Endothelial cell (in vitro differentiated cells): ENCODE data around the gene ITCH. TPM values are rescaled to one million over a fixed set of nuclear protein-coding genes. Genes with fewer than 3 reads are reported as not detected.
"Not testable (repeated sequence)": the region's sequence is repeated elsewhere in the genome, so short reads cannot be mapped to it uniquely, and the experiment has no call there.

Source experiments
- DNase-seq: peaks from one replicate; pipeline ENCODE4 v3.0.0; 2021; ENCODE audit warnings: low spot score
- H3K27ac Mint-ChIP-seq: one replicate; pipeline ENCODE4 v1.8.0; 2021; ENCODE audit warnings: mixed read lengths, inconsistent platforms; ENCODE audit not compliant: unreplicated experiment
- H3K27me3 Mint-ChIP-seq: one replicate; pipeline ENCODE4 v1.8.0; 2021; ENCODE audit warnings: mild to moderate bottlenecking, moderate library complexity, mixed read lengths, inconsistent platforms; ENCODE audit not compliant: unreplicated experiment
- H3K36me3 Mint-ChIP-seq: one replicate; pipeline ENCODE4 v1.8.0; 2021; ENCODE audit warnings: mild to moderate bottlenecking, low read depth, mixed read lengths, inconsistent platforms; ENCODE audit not compliant: unreplicated experiment
- H3K4me1 Mint-ChIP-seq: one replicate; pipeline ENCODE4 v1.8.0; 2021; ENCODE audit warnings: mild to moderate bottlenecking, mixed read lengths, inconsistent platforms; ENCODE audit not compliant: unreplicated experiment
- H3K4me3 Mint-ChIP-seq: one replicate; pipeline ENCODE4 v1.8.0; 2021; ENCODE audit warnings: mild to moderate bottlenecking, mixed read lengths, inconsistent platforms; ENCODE audit not compliant: unreplicated experiment
- H3K9me3 Mint-ChIP-seq: one replicate; pipeline ENCODE4 v1.8.0; 2021; ENCODE audit warnings: mixed read lengths, inconsistent platforms; ENCODE audit not compliant: unreplicated experiment
- CTCF ChIP-seq: fragments of 200-600 bp; sonication (generic); IDR thresholded peaks from one replicate; pipeline ENCODE4 v1.5.0; 2021; ENCODE audit warnings: antibody characterized with exemption; ENCODE audit not compliant: unreplicated experiment
- total RNA-seq: library from RNA; stranded (reverse); fragmentation: NEBNext Ultra II Directional; extraction: Animal tissue kit (Norgen Biotek cat#: 25700); gene quantifications from one replicate; pipeline ENCODE4 v1.2.1, GENCODE V29; 2021; ENCODE audit not compliant: unreplicated experiment

The ITCH gene
- total RNA-seq, 1 donor from 2014 or later = 46.8 TPM

GRCh38 chr20:34517114-34517505, 154.0 kb downstream of the ITCH start:
- Mint-ChIP-seq H3K4me3 (peak overlapping the region; percentile 99), H3K36me3 (peaks cover 11% of the 10 kb centered on the region), H3K9me3 (no peaks in the 10 kb centered on the region), H3K27ac (peak overlapping the region; percentile 98), H3K4me1 (peaks cover 29% of the 10 kb centered on the region), H3K27me3 (peaks cover 11% of the 10 kb centered on the region)
- no peak for DNase-seq
- TF ChIP-seq CTCF = no peak

GRCh38 chr20:34518863-34519262, 155.8 kb downstream of the ITCH start:
- H3K4me1 Mint-ChIP-seq = peaks cover 30% of the 10 kb centered on the region
- peaks cover 11% of the 10 kb centered on the region for H3K27me3 Mint-ChIP-seq
- H3K27ac Mint-ChIP-seq, H3K9me3 Mint-ChIP-seq, DNase-seq, H3K36me3 Mint-ChIP-seq, H3K4me3 Mint-ChIP-seq: not testable (repeated sequence)

- not testable (repeated sequence) for H3K27ac Mint-ChIP-seq, H3K36me3 Mint-ChIP-seq, H3K4me3 Mint-ChIP-seq, DNase-seq, H3K9me3 Mint-ChIP-seq
- H3K4me1 Mint-ChIP-seq = peaks cover 24% of the 10 kb centered on the region
- H3K27me3 Mint-ChIP-seq = peaks cover 10% of the 10 kb centered on the region
Measured at GRCh38 chr20:34519841-34520240, 156.8 kb downstream of the ITCH start.

- peak overlapping the region; percentile 12 for H3K4me3 Mint-ChIP-seq
- H3K27ac Mint-ChIP-seq = no peak overlapping the region
- H3K27me3 Mint-ChIP-seq = peaks cover 7% of the 10 kb centered on the region
- DNase-seq = peak; percentile 66
- H3K4me1 Mint-ChIP-seq = peaks cover 3% of the 10 kb centered on the region
- peaks cover 24% of the 10 kb centered on the region for H3K36me3 Mint-ChIP-seq
- no peaks in the 10 kb centered on the region for H3K9me3 Mint-ChIP-seq
- TF ChIP-seq CTCF = peak; percentile 38
Measured at GRCh38 chr20:34522969-34523871, 160.1 kb downstream of the ITCH start.

- TF ChIP-seq CTCF = no peak
- H3K27me3 Mint-ChIP-seq = peaks cover 7% of the 10 kb centered on the region
- H3K4me3 Mint-ChIP-seq = no peak overlapping the region
- peaks cover 3% of the 10 kb centered on the region for H3K4me1 Mint-ChIP-seq
- H3K9me3 Mint-ChIP-seq = no peaks in the 10 kb centered on the region
- no peak overlapping the region for H3K27ac Mint-ChIP-seq
- DNase-seq = no peak
- H3K36me3 Mint-ChIP-seq = peaks cover 36% of the 10 kb centered on the region
Measured at GRCh38 chr20:34524426-34524825, 161.4 kb downstream of the ITCH start.

- peaks cover 3% of the 10 kb centered on the region for H3K4me1 Mint-ChIP-seq
- H3K27me3 Mint-ChIP-seq = peaks cover 7% of the 10 kb centered on the region
- no peak for TF ChIP-seq CTCF
- H3K27ac Mint-ChIP-seq = no peak overlapping the region
- no peaks in the 10 kb centered on the region for H3K9me3 Mint-ChIP-seq
- peaks cover 40% of the 10 kb centered on the region for H3K36me3 Mint-ChIP-seq
- no peak for DNase-seq
- peak overlapping the region; percentile 26 for H3K4me3 Mint-ChIP-seq
Measured at GRCh38 chr20:34525342-34525708, 162.3 kb downstream of the ITCH start.
